ENCODE data around the gene PEX7.
"Not testable (repeated sequence)": the region's sequence is repeated elsewhere in the genome, so short reads cannot be mapped to it uniquely, and the experiment has no call there.

Gene PEX7

GRCh38 chr6:136791296-136792094 lies 30.9 kb upstream of the PEX7 start:
- DNase-seq = peak; percentile 34

DNA sequence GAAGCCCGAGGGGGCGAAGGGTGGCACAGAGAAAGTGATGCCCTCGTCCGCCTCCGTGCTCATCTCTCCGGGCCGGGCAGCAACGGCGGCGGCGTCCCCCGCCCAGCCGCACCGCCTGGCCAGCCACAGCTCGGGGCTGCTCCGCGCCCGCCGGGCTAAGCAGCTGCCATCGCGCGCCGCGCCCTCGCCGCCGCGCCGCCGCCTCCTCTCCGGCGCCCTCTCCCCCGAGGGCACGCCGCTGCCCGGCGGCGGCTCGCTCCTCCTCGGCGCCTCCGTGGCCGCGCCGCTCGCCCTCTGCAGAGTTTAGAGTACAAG lies 30.3 kb upstream of the PEX7 start:
- DNase-seq = no peak

DNA sequence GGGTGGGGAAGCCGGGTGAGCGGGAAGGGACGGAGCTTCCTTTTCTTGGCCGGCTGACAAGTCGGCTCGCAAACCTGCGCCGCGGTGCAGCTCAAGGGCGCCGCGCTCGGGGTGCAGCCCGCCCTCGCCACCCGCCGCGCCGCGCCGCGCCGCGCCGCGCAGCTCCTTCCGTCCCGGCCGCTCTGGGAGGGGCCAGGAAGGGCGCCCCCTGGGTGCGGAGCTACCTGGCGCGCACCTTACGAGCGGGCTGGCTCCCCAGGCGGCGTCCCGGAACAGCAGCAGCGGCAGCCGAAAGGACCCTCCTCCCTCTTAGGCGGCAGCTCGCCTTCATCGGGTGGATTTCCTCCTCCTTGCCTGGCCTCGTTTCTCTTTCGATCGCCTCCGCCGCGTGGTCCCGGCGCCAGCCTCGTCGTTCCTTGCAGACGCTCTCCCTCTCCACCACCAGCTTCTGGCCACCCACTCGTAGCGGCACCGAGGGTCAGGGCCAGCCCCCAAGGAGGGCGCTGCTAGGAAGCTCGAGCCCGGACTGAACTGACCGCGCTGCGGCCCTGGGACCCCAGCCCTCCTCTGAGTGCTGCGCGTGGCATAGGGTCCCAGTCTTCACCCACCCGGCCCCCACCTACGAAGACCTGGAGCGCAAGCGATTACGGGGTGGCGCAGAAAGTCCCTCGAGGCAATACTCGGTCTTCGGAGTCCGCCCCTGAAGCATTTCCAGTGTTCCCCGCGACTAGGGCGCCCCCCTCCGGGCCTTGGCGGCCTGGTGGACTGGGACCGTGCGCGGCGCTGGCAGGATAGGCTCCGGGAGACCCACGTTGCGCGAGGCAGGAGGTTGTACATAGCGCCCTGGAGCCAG lies 29.8 kb upstream of the PEX7 start, which contains the start of gene MAP3K5:
MAP3K5 (minus strand) TSS at position 68 of the 853 bp plus-strand sequence. CDS start 320 bp downstream, outside the sequence.
- peak; percentile 68 for DNase-seq

DNA sequence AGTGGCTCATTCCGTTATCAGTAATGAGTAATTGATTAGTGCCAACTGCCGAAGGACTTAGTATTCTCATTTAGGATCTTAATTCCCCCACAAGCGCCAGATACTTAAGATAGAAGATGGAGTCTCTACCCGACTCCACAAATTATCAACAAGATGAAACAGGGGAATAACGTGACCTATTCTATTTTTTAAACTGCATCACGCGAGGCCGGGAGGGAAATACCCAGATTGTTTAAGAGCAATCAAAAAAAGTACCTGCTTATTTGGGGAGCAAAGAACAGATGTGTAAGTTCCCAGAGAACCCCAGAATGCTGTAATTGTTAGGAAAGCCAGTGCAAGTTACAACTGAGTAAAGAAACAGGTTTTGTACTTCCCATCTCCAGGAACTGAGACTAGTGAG lies 29.0 kb upstream of the PEX7 start:
- no peak for DNase-seq

DNA sequence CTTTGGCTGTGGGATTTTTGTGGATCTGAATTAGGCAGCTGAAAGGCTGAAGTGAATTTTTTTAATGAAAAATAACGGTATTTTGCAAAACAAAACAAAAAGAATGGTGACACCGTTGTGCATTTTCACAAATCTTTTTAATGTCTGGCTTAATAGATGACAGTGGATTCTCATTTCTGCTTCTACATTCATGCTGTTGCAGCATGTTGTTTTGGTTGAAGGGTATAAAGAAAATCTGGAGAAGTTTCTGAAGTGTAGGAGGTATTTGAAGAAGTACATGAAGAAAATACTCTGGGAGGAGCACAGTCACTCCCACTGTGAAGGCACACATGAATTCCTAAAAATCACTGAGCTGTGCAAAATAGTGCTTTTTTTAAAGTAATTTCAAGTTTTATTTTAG lies 27.0 kb upstream of the PEX7 start:
- no peak for DNase-seq

DNA sequence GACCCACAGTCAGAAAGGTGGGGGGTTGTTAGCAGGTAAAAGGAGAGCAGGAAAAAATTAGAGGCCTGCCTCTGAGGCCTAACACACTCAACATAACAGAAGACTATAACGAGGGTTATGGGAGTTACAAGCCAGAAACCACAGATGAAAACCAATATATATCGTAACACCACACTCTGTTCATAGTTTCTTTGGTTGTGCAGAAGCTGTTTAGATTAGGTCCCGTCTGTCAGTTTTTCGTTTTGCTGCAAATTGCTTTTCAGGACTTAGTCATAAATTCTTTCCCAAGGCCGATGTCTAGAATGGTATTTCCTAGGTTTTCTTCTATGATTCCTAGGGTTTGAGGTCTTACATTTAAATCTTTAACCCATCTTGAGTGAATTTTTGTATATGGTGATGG lies 26.4 kb upstream of the PEX7 start:
- DNase-seq = no peak

GRCh38 chr6:136798044-136798443 lies 24.3 kb upstream of the PEX7 start:
- DNase-seq = no peak

DNA sequence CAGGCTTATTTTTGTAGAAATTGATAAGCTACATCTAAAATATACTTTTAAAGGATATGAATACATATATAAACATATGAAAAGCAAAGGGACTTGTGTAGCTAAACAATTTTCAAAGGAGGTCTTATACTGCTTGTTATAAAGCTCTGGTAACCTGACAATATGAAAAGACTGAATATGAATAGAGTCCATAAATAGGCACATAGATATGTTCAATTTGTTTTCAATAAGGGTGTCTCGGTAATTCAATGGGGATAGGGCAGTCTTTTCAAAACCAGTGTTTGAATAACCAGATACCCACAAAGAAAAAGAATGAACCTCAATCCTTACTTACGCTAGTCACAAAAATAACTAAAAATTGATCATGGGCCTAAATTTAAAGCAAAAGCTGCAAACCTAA lies 20.8 kb upstream of the PEX7 start:
- no peak for DNase-seq

DNA sequence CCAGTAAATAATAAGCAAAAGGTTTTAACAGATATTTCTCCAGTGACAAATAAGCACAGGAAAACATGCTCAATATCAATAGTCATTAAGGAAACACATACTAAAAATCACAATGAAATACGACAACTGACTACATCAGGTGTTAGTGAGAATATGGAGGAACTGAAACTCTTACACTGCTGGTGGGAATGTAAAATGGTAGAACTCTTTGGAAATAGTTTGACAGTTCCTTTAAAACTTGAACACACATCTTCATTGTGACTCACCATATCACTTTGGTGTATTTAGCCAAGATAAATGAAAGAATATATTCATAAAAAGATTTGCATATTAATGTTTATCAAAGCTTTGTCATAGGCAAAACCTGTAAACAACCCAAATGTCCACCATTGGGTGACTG lies 18.8 kb upstream of the PEX7 start:
- DNase-seq = no peak

- no peak for DNase-seq
Measured at GRCh38 chr6:136809091-136809860, 13.1 kb upstream of the PEX7 start.

DNA sequence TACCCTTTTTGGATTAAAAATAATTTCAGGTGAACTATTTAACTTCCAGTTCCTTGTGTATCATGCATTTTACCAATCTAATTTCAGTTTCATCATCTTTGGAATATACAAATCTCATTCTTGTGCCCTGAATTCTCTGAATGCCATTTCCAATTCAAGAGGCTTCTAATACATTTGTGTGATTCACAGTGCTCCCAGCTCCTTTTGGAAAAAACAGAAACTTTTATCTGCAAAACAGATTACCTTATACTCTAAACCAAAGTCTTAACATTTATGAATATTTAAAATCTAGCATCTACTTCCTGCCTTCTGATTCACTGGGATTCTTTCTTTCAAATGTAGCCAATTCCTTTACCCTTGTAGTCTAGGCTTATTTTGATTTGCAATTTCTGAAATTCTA lies 11.1 kb upstream of the PEX7 start:
- DNase-seq = no peak

DNA sequence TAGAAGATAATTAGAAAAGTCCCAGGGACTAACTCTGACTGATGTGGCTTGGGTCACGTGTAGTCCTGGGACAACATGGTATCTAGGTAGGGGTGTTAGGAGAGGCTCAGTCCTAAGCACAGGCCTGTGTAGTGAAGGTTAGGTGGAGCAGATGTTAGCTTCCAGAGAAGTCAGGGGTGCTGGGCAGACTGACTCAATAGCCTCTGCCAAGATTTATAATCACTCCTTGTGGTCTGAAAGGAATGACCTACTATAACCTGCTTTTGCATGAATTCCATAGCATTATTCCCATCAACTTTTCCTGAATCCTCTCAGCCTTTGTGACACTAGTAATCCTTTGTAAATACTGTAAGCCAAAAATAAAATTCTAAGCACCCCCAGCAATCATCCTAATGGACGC lies 10.2 kb upstream of the PEX7 start:
- no peak for DNase-seq

- not testable (repeated sequence) for DNase-seq
Measured at GRCh38 chr6:136815608-136816007, 6.8 kb upstream of the PEX7 start.

DNA sequence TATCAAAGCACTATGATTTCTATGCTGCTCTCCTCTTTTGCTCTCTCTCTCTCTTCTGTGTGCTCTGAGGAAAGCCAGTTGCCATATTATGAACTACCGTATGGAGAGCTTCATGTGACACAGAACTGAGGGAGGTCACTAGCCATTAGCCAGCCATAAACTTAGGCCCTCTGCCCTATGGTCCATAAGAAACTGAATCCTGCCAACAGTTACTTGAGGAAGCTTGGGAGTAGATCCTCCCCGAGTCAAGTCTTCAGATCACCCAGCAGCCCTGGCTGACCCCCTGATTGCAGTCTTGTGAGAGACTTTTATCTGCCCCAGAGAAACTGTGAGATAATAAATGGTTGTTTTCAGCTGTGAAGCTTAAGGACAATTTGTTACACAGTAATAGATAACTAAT lies 5.7 kb upstream of the PEX7 start:
- no peak for DNase-seq

DNA sequence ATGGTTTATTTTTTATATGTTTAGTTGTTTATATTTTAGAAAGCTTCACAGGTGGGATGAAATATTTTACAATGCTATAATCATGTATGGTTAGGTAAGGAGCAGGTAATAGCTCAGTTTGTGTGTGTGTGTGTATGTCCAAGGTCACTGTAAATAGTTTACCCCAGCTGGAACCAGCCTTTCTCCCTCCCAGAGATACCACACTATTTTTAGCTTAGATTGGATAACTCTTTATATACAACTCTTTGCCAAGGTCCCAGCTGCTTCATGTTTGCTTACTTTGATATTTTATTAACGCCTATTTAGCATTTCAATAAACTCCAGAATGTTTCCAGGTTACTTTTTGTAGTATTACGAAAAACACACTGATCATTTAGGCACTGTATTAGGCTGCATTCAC lies 1.8 kb upstream of the PEX7 start:
- DNase-seq = no peak

- no peak for DNase-seq
Measured at GRCh38 chr6:136822046-136822375, 381 bp upstream of the PEX7 start.

DNA sequence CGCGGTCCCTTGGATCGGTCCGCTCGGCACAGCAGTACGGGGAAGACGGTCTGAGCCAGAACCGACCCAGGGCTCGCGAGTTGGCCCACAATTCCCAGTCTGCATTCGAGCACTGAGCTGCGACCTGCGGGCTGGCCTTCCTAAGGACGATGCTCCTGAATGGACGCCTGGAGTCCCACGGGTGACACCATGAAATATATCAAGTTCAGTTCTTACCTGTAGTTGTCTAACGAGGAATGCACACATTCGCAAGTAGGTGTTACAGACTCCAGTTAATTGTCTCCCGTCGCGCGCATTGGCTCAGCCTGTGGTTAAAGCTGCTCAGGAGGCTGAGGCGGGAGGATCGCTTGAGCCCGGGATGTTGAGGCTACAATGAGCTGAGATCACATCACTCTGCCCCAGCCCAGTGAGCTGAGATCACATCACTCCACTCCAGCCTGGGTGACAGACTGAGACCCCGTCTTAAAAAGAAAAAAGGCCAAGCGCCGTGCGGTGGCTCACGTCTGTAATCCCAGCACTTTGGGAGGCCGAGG lies 802 bp downstream of the PEX7 start:
- DNase-seq = no peak

DNA sequence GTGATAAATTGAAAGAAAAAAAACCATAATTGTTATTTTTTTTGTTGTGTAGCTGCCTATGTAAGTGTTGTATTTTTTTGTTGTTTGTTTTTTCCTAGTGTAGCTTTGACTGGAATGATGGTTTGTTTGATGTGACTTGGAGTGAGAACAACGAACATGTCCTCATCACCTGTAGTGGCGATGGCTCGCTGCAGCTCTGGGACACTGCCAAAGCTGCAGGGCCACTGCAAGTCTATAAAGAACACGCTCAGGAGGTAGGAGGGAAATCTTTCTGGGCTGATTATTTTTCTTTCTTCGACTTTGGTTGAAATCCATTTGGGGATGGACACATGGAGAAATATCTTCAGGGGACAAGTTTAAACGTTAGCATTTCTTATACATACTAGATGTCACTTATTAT lies 3.8 kb downstream of the PEX7 start:
- DNase-seq = no peak

DNA sequence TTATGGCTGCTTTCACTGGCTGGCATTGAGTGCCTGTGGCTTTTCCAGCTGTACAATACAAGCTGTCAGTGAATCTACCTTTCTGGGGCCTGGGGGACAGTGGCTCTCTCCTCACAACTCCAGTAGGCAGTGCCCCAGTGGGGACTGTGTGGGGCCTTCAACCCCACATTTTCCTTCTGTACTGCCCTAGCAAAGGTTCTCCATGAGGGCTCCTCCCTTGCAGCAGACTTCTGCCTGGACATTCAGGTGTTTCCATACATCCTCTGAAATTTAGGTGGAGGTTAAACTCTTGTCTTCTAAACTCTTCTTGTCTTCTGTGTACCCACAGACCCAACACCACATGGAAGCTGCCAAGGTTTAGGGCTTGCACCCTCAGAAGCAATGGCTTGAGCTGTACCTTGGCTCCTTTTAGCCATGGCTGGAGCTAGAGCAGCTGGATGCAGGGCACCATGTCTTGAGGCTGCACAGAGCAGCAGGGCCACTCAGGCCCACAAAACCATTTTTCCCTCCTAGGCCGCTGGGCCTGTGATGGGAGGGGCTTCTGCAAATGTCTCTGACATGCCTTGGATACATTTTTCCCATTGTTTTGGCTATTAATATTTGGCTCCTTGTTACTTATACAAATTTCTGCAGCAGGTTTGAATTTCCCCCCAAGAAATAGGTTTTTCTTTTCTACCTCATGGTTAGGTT lies 9.6 kb downstream of the PEX7 start:
- DNase-seq = no peak

DNA sequence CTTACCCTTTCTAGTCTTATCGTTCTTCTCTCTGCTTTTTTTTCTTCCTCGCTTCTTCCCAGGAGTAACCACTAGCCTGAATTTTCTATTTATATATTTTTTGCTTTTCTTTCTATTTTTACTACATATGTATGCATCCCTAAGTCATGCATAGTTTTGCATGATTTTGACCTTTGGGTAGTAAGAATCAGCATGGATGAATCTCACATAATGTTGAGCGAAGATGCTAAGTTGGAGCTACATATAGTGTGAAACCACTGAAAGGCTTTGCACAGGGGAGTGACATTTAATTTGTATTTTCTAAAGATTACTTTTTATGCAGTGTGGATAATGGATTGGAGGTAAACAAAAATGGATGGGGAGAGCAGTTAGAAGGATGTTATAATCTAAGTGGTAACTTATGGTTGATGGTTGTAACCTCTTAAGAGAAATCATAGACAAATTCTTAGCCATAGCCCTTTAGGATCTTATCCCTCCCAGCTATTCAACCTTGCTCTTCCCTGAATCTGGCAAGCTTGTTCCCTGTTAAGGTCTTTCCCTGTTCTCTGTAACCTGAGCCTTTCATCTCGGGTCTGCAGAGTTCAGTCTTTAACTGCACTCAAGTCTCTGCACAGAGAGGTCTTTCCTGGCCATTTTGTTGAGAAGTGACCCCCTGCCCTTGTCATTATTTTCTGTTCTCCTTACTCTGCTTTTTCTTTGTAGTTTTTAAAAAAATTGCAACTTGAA lies 18.0 kb downstream of the PEX7 start:
- DNase-seq = no peak

DNA sequence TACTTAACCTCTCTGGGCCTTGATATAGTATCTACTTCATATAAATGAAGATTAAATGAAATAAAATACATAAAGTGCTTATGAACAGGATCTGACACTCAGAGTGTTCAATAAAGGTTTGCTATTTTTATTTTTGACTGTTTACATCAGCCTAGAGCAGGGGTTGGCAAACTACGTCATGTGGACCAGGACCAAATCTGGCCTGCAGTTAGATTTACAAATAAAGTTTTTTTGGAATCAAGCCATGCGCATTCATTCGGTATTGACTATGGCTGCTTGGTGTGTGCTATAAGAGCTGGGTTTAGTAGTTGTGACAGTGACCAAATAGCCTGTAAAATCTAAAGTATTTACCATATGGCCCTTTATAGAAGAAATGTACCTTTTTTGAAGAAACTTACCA lies 20.8 kb downstream of the PEX7 start:
- no peak for DNase-seq

- DNase-seq = no peak
Measured at GRCh38 chr6:136846046-136846445, 23.7 kb downstream of the PEX7 start.

All from NCI-H510A treated with DMSO at 0.1 percent for 48 hours (cell line).